Mesendoderm (in vitro differentiated cells): ENCODE measurements around the gene ORAI2.
"Not testable (repeated sequence)": the region's sequence is repeated elsewhere in the genome, so short reads cannot be mapped to it uniquely, and the experiment has no call there.

ENCODE experiments used
- DNase-seq: peaks from one replicate; pipeline ENCODE4 v3.0.0; 2013
- H2AK5ac ChIP-seq: 2 replicates; pipeline ENCODE4 v1.6.1; 2013; ENCODE audit warnings: low read length, inconsistent platforms
- H2BK120ac ChIP-seq: 2 replicates; pipeline ENCODE4 v1.6.1; 2013; ENCODE audit warnings: low read depth, mild to moderate bottlenecking, low read length, moderate library complexity, mixed read lengths
- H2BK15ac ChIP-seq: replicated peaks from 2 replicates; pipeline ENCODE4 v1.6.1; 2013; ENCODE audit warnings: low read depth, mild to moderate bottlenecking, moderate library complexity
- H2BK5ac ChIP-seq: 2 replicates; pipeline ENCODE4 v1.6.1; 2013; ENCODE audit warnings: low read length, inconsistent platforms
- H3K18ac ChIP-seq: 2 replicates; pipeline ENCODE4 v1.6.1; 2013; ENCODE audit warnings: mild to moderate bottlenecking, low read length, mixed read lengths
- H3K23ac ChIP-seq: one replicate; pipeline ENCODE4 v1.6.1; 2013; ENCODE audit warnings: low read length
- H3K27ac ChIP-seq: 2 replicates; pipeline ENCODE4 v1.5.1; 2013; ENCODE audit warnings: low read depth, mild to moderate bottlenecking, inconsistent platforms, low read length, moderate library complexity
- H3K27me3 ChIP-seq: 2 replicates; pipeline ENCODE4 v1.6.1; 2013; ENCODE audit warnings: low read length, control low read depth, mild to moderate bottlenecking, inconsistent platforms; ENCODE audit not compliant: insufficient read depth, poor library complexity
- H3K36me3 ChIP-seq: 2 replicates; pipeline ENCODE4 v1.6.1; 2013; ENCODE audit warnings: low read length, inconsistent platforms; ENCODE audit not compliant: control insufficient read depth, insufficient read depth
- H3K4ac ChIP-seq: one replicate; pipeline ENCODE4 v1.6.1; 2013; ENCODE audit warnings: low read depth, mild to moderate bottlenecking, low read length, moderate library complexity
- H3K4me1 ChIP-seq: 2 replicates; pipeline ENCODE4 v1.6.1; 2013; ENCODE audit warnings: low read depth, low read length, inconsistent platforms; ENCODE audit not compliant: control insufficient read depth
- H3K4me2 ChIP-seq: 2 replicates; pipeline ENCODE4 v1.6.1; 2013; ENCODE audit warnings: low read length
- H3K4me3 ChIP-seq: 2 replicates; pipeline ENCODE4 v1.5.1; 2013; ENCODE audit warnings: mild to moderate bottlenecking, low read length
- H3K56ac ChIP-seq: one replicate; pipeline ENCODE4 v1.6.1; 2013; ENCODE audit warnings: low read length
- H3K79me1 ChIP-seq: 2 replicates; pipeline ENCODE4 v1.6.1; 2013; ENCODE audit warnings: low read length, inconsistent platforms
- H3K79me2 ChIP-seq: 2 replicates; pipeline ENCODE4 v1.6.1; 2013; ENCODE audit warnings: mild to moderate bottlenecking, low read length; ENCODE audit not compliant: control insufficient read depth, insufficient read depth
- H3K9ac ChIP-seq: 2 replicates; pipeline ENCODE4 v1.6.1; 2013; ENCODE audit warnings: low read length, inconsistent platforms
- H4K5ac ChIP-seq: one replicate; pipeline ENCODE4 v1.6.1; 2013; ENCODE audit warnings: low read length
- H4K8ac ChIP-seq: one replicate; pipeline ENCODE4 v1.6.1; 2013; ENCODE audit warnings: low read depth, mild to moderate bottlenecking, control low read depth, low read length, moderate library complexity
- WGBS: extraction: QIAGEN DNeasy Blood & Tissue Kit; methylation state at CpG from one replicate; pipeline ENCODE4 v1.1.7; 2013; ENCODE audit warnings: low lambda C conversion rate, missing lambda C conversion rate; ENCODE audit not compliant: insufficient coverage; ENCODE audit errors: extremely low coverage; 5-methylcytosine and 5-hydroxymethylcytosine counted together

The ORAI2 gene

DNA sequence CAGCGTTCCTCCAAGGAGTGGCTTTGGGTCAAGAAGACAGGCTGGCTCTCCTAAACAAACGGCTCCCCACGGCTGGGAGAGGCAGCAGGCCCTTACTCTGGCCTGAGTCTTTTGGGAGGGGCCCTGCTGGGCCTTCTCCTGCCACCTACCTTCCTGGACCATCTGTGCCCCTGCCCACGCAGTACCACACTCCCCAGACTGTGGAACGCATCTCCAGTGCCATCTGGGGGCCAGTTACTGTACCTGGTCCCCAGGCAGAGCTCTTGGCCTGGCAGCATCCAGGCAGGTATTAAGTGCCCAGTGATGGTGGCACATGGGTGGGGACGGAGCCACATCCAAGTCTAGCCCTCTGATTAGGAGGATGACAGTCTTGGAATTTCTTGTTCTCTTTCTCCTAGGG, 16.9 kb downstream of the ORAI2 start:
- H3K23ac ChIP-seq = no peak overlapping the region
- WGBS = no CpG with 5 or more reads among the region's 6 CpGs
- H2BK15ac ChIP-seq = no peak overlapping the region
- no peak overlapping the region for H3K4me2 ChIP-seq
- no peaks in the 10 kb centered on the region for H3K27me3 ChIP-seq
- H3K18ac ChIP-seq = no peak overlapping the region
- H2BK120ac ChIP-seq = no peak overlapping the region
- H2BK5ac ChIP-seq = no peak overlapping the region
- no peaks in the 10 kb centered on the region for H3K79me2 ChIP-seq
- H4K8ac ChIP-seq = no peak overlapping the region
- H3K4me3 ChIP-seq = no peak overlapping the region
- H3K36me3 ChIP-seq = no peaks in the 10 kb centered on the region
- H3K4me1 ChIP-seq = no peaks in the 10 kb centered on the region
- H3K27ac ChIP-seq = no peak overlapping the region
- H3K4ac ChIP-seq = no peak overlapping the region
- H3K56ac ChIP-seq = no peak overlapping the region
- DNase-seq = no peak
- H3K79me1 ChIP-seq = no peaks in the 10 kb centered on the region
- no peak overlapping the region for H2AK5ac ChIP-seq
- no peak overlapping the region for H4K5ac ChIP-seq
- no peak overlapping the region for H3K9ac ChIP-seq

DNA sequence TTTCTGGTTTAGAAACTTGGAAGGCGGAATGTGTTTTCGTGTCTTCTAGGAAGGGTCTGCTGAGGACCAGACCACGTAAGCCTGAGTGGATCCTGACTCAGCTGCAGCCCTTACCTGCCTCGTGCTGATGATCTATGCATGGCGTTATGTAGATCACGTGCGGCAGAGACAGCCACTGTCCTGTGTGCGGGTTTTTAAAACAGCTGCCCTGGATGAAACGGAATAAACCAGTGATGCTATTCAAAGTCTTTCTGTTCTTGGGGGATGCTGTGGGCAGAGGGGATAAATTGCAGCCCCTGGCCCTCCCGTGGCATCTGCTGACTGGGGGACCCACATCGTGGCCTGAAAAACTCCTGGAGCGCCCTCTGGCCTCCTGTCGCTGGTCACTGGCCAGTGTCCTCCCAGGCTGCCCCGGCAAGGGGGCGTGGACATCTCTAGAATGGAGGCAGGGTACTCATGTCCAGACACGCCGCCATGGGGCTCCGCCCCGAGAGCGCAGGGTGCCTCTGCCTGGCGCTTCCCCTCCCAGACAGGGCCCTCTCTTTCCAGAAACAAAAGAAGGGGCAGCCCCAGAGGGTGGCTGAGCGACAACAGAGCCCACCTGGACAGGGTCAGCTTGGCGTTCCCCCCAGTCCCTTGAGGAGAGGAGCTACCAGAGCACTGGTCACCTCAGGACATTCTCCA, 18.1 kb downstream of the ORAI2 start:
- H3K9ac ChIP-seq = no peak overlapping the region
- no peak overlapping the region for H3K4ac ChIP-seq
- no peak overlapping the region for H4K8ac ChIP-seq
- H3K18ac ChIP-seq = no peak overlapping the region
- H3K56ac ChIP-seq = no peak overlapping the region
- no peaks in the 10 kb centered on the region for H3K79me1 ChIP-seq
- no peak for DNase-seq
- H2BK15ac ChIP-seq = no peak overlapping the region
- no CpG with 5 or more reads among the region's 23 CpGs for WGBS
- no peak overlapping the region for H3K27ac ChIP-seq
- H2AK5ac ChIP-seq = no peak overlapping the region
- H2BK120ac ChIP-seq = no peak overlapping the region
- H3K23ac ChIP-seq = no peak overlapping the region
- no peaks in the 10 kb centered on the region for H3K27me3 ChIP-seq
- no peak overlapping the region for H4K5ac ChIP-seq
- H3K4me2 ChIP-seq = no peak overlapping the region
- H3K4me3 ChIP-seq = no peak overlapping the region
- no peak overlapping the region for H2BK5ac ChIP-seq
- H3K36me3 ChIP-seq = no peaks in the 10 kb centered on the region
- H3K4me1 ChIP-seq = no peaks in the 10 kb centered on the region
- no peaks in the 10 kb centered on the region for H3K79me2 ChIP-seq

DNA sequence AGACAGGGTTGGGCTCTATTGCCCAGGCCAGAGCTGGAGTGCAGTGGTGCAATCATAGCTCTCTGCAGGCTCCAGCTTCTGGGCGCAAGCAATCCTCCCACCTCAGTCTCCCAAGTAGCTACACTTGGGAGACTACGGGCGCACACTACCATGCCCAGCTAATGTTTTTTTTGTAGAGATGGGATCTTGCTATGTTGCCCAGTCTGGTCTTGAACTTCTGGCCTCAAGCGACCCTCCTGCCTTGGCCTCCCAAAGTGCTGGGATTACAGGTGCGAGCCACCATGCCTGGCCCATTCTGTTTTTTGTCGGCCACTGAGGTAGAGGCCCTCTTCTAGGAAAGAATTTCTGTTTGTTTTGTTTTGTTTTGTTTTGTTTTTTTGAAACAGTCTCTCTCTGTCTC, 19.1 kb downstream of the ORAI2 start:
- Histone ChIP-seq H3K27me3 (no peaks in the 10 kb centered on the region), H3K56ac (no peak overlapping the region), H3K36me3 (peaks cover 2% of the 10 kb centered on the region), H3K79me1 (no peaks in the 10 kb centered on the region), H3K4me3 (no peak overlapping the region), H2BK120ac (no peak overlapping the region), H3K23ac (no peak overlapping the region), H3K4me1 (no peaks in the 10 kb centered on the region), H2BK15ac (no peak overlapping the region), H3K27ac (no peak overlapping the region), H4K5ac (no peak overlapping the region), H3K4me2 (no peak overlapping the region), H2AK5ac (no peak overlapping the region), H3K18ac (no peak overlapping the region), H4K8ac (no peak overlapping the region), H2BK5ac (no peak overlapping the region), H3K79me2 (no peaks in the 10 kb centered on the region), H3K4ac (no peak overlapping the region), H3K9ac (no peak overlapping the region)
- no peak for DNase-seq
- no CpG with 5 or more reads among the region's 6 CpGs for WGBS

DNA sequence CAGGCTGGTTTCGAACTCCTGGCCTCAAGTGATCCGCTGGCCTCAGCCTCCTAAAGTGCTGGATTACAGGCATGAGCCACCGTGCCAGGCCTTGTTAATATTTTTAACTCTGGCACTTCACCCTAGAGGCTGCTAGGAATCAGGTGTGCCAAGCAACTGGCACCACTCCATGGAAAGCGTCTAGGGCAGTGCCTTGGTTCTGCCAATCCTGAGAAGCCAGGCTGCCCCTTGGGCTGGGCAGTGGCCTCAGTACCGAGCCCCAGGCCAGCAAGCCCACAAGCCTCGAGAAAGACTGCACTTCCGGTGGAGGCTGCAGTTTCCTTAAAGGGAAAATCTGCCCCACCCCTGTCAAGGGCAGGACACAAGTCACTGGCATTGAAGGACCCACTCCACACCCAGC, 19.9 kb downstream of the ORAI2 start:
- Histone ChIP-seq H3K9ac (no peak overlapping the region), H2BK5ac (no peak overlapping the region), H3K27me3 (no peaks in the 10 kb centered on the region), H3K4me2 (no peak overlapping the region), H3K56ac (no peak overlapping the region), H2BK15ac (no peak overlapping the region), H3K23ac (no peak overlapping the region), H3K4me1 (no peaks in the 10 kb centered on the region), H3K4me3 (no peak overlapping the region), H3K4ac (no peak overlapping the region), H2BK120ac (no peak overlapping the region), H4K5ac (no peak overlapping the region), H3K79me2 (no peaks in the 10 kb centered on the region), H4K8ac (no peak overlapping the region), H2AK5ac (no peak overlapping the region), H3K27ac (no peak overlapping the region), H3K18ac (no peak overlapping the region), H3K36me3 (peaks cover 2% of the 10 kb centered on the region), H3K79me1 (no peaks in the 10 kb centered on the region)
- DNase-seq = no peak
- WGBS = no CpG with 5 or more reads among the region's 7 CpGs

DNA sequence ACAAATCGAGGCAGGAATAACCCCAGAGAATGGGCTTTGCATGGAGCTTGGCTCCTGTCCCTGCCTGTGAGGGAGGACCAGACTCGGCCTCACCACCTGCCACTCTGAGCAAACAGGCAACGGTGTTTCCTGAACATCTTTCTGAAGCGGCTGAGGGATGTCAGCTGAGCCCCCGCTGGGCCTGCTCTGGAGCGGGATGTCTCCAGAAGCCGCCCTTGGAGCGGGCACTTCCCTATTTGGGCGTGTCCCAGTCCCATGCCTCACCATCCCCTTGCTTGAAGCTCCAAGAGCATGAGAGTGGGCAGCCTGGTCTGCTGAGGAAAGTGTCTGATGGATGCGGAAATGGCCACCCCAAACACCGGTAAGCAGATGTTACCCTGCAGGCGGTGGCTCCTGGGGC, 21.1 kb downstream of the ORAI2 start:
- WGBS = no CpG with 5 or more reads among the region's 12 CpGs
- no peak overlapping the region for H2BK5ac ChIP-seq

DNA sequence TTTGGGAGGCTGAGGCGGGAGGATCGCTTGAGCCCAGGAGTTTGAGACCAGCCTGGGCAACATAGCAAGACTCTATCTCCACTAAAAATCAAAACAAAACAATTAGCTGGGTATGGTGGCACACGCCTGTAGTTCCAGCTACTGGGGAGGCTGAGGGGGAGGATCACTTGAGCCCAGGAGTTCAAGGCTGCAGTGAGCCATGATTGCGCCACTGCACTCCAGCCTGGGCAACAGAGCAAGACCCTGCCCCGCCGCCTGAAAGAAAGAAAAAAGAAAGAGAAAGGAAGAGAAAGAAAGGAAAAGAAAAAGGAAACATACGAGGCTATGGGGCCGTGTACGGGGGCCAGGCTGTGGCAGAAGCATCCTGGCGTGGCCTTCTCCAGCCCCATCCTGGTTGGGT, 21.6 kb downstream of the ORAI2 start:
- not testable (repeated sequence) for H3K23ac ChIP-seq, H3K4me3 ChIP-seq, H2BK120ac ChIP-seq, H3K79me1 ChIP-seq, H3K27ac ChIP-seq, H3K9ac ChIP-seq, H2AK5ac ChIP-seq, H3K79me2 ChIP-seq, H3K56ac ChIP-seq, H3K18ac ChIP-seq, H4K8ac ChIP-seq, H3K4me1 ChIP-seq, H3K27me3 ChIP-seq, H2BK5ac ChIP-seq, H3K4ac ChIP-seq, H3K4me2 ChIP-seq, H2BK15ac ChIP-seq, H4K5ac ChIP-seq, H3K36me3 ChIP-seq, DNase-seq
- no CpG with 5 or more reads among the region's 10 CpGs for WGBS

More for the DNA sequence above, 21.1 kb downstream of the ORAI2 start:
- Histone ChIP-seq H4K5ac (no peak overlapping the region), H3K4me2 (no peak overlapping the region), H3K4ac (no peak overlapping the region), H3K4me1 (no peaks in the 10 kb centered on the region), H2BK15ac (no peak overlapping the region), H3K4me3 (no peak overlapping the region), H3K27me3 (no peaks in the 10 kb centered on the region), H3K18ac (no peak overlapping the region), H3K36me3 (peaks cover 5% of the 10 kb centered on the region), H3K27ac (no peak overlapping the region), H3K23ac (no peak overlapping the region), H3K9ac (no peak overlapping the region), H3K56ac (no peak overlapping the region), H3K79me1 (no peaks in the 10 kb centered on the region), H4K8ac (no peak overlapping the region), H3K79me2 (no peaks in the 10 kb centered on the region), H2BK120ac (no peak overlapping the region), H2AK5ac (no peak overlapping the region)
- DNase-seq = no peak
